Activated CD4-positive, alpha-beta T cell treated with anti-CD3 and anti-CD28 coated beads for 24 hours (primary cell): Measurements from ENCODE around the gene PPP1CB.
"Not testable (repeated sequence)": the region's sequence is repeated elsewhere in the genome, so short reads cannot be mapped to it uniquely, and the experiment has no call there.

ENCODE experiments used
- DNase-seq, 2 donors: peaks; one replicate each; pipeline ENCODE4 v3.0.0-alpha.2; 2020; ENCODE audit warnings: low read depth in 2 of 2

The PPP1CB gene

DNA sequence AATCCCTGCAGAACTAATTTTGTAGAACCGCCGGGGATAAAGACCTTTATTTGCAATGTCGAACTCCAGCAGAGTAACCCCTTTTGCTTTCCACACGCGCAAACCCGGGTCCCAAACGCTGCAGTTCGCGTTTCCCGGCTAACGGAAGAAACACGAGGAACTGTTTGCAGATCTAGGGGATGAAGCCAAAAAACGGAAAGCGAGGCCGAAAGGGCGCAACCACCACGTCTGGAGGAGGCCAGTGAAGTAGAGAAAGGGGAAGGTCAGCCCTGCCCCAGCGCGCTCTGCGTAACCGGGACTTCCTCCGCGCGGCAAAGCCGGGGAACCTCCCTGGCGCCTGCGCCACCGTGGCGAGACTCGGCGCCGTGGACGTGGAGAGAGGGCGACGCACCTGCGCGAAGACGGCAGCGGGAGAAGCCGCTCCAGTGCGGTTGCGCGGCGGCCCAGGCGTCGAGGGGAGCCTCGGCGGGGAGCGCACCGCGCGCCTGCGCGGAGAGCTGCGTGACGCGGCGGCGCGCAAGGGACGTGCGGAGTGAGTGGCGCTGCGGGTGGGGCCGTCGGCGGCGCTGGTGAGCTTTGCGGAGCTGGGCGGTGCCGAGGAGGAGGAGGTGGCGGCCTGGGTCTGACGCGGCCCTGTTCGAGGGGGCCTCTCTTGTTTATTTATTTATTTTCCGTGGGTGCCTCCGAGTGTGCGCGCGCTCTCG, at the start of gene PPP1CB:
TSS of gene PPP1CB (plus strand) at position 579 of the 704 bp plus-strand sequence. CDS start 295 bp downstream, outside the sequence.
- DNase-seq: peak; percentile 87 to 93

GRCh38 chr2:28702415-28702861, 49.2 kb upstream of the PPP1CB start:
- no peak for DNase-seq

GRCh38 chr2:28702878-28703277, 48.8 kb upstream of the PPP1CB start:
- no peak for DNase-seq

GRCh38 chr2:28704621-28705020, 47.0 kb upstream of the PPP1CB start:
- DNase-seq: no peak

- DNase-seq: no peak
Observed at GRCh38 chr2:28705751-28706440, 45.7 kb upstream of the PPP1CB start.

DNA sequence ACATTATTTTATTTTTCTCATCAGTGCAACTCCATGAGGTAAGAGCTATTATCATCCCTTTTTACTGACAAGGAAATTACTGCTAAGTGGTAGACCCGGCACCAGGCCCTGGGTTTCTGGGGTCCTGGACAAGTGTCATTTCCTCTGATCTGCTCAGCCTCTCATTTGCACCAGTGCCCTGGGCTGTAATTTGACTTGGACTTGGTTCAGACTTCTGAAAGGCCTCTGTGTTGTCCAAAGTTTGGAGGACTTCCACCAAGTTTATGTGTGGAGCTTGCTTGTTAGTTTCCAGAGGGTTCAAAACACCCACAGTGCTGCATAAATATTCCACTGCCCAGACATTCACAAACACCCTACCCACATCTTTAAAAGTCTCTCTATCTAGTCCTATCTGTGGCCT, 44.0 kb upstream of the PPP1CB start:
- DNase-seq: no peak

DNA sequence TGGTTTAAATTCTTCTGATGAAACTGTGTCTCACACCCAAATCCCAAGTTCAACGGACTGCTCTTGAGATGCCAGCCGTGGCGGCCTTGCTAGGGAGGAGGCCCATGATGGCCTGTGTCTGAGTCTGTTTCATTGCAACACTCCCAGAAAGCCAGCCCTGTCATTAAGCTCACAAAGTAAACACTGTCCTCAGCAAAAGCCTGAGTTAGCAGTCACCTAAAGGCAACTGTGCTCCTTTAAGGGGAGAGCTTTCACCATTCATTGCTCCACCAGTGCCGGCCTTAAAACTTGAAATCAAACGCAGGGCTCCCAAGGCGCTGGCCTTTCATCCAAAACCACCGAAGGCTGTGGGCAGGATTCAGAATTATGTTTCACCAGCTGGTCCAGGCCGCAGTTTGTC, 42.5 kb upstream of the PPP1CB start:
- DNase-seq: no peak

- DNase-seq: no peak
Observed at GRCh38 chr2:28710545-28710944, 41.1 kb upstream of the PPP1CB start.

DNA sequence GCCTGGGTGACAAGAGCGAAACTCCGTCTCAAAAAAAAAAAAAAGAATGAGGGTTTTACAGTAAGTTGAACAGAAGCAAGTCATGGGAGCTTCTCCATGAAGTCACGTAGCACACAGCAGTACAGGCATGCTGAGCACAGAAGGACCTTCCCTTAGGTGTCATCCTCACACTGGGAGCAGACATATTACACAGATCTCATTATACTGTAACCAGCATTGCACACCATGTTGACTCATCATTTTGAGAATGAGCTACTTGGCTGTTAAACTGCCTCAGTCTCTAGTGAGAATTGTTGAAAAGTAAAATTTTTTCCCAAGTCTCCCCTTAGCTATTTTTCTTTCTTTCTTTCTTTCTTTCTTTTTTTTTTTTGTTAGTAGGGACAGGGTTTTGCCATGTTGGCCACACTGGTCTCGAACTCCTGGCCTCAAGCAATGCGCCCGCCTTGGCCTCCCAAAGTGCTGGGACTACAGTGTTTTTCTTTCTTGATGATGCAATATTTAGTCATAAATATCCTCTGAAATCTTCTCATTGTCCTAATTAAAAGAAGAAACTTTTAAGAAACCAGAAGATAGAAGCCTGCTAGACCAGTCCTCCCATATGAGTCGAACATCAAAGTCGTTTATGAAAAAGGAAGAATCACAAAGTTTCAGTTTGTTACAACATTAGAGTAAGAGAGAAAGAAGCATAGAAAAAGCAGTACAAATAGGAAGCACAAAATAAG, 37.9 kb upstream of the PPP1CB start:
- no peak for DNase-seq

- DNase-seq: no peak
Observed at GRCh38 chr2:28716265-28716865, 35.3 kb upstream of the PPP1CB start.

GRCh38 chr2:28717339-28717758, 34.3 kb upstream of the PPP1CB start:
- no peak for DNase-seq

DNA sequence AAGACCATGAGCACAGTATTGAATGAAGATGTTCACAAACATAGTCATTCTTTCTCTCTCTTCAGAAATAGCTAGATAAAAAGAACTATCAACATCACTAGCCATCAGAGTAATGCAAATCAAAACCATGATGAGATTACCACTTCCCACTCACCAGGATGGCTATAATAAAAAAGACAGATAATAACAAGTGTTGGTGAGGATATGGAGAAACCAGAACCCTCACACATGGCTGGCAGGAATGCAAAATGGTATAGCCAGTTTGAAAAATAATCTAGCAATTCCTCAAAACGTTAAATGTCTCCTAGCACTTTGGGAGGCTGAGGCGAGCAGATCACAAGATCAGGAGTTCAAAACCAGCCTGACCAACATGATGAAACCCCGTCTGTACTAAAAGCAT, 31.3 kb upstream of the PPP1CB start:
- no peak for DNase-seq

GRCh38 chr2:28721601-28722191, 29.9 kb upstream of the PPP1CB start:
- DNase-seq: no peak

DNA sequence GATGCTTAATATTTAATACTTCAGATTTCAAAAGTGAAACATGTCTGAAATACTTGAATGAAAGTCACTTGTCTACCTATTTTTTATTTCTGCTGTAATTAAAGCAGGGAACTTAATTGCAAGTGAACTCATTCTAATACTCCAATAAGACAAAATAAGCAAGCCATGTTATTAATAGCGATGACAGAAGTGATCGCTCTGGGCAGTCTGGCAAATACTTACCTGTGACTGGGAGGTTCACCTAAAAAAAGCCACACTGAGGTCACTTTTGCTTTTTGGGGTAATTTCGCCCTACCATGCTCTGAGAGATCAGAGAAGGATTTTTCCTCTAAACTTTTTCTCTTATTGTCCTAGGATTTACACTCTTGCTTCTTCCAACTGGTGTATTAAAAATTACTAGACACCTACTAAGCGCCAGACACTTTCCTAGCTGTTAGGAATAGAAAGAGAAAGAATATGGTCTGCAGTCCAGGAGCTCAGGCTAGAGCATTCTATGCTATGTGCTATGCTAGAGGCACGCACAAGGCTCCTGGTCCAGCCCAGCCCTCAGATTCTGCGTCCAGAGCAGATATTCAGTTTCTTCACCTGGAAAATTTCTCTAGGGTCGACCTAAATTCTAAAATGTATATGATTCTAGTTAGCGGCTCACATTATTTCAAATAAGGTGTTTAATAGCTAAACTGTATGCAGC, 26.5 kb upstream of the PPP1CB start:
- no peak for DNase-seq

GRCh38 chr2:28726177-28726576, 25.5 kb upstream of the PPP1CB start:
- no peak for DNase-seq

GRCh38 chr2:28729698-28730097, 21.9 kb upstream of the PPP1CB start:
- no peak for DNase-seq

GRCh38 chr2:28730641-28731146, 20.9 kb upstream of the PPP1CB start:
- DNase-seq: no peak

GRCh38 chr2:28735511-28735910, 16.1 kb upstream of the PPP1CB start:
- no peak for DNase-seq

GRCh38 chr2:28736034-28736433, 15.6 kb upstream of the PPP1CB start:
- no peak for DNase-seq

DNA sequence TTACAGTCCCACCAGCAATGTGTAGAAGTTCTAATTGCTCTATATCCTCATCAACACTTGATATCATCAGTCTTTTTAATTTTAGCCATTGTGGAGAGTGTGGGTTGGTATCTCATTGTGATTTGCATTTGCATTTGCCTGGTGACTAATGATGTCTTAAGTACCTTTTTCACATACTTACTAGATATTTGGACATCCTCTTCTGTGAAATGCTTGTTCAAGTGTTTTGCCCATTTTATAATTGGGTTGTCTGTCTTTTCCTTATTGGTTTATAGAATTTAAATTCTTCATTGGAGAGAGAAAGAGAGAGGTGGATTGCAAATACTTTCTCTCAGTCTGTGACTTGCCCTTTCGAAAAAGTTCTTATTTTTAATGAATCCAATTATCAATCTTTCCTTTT, 14.0 kb upstream of the PPP1CB start:
- no peak for DNase-seq

GRCh38 chr2:28742619-28743018, 9.0 kb upstream of the PPP1CB start:
- not testable (repeated sequence) for DNase-seq
